Astrocyte (in vitro differentiated cells and primary cell): ENCODE measurements around the gene HACL1.

ENCODE experiments used
- CTCF ChIP-seq: IDR thresholded peaks from 2 replicates; pipeline ENCODE4 v1.5.1; 2011; ENCODE audit warnings: low read depth, mild to moderate bottlenecking, inconsistent platforms, low read length, moderate library complexity; ENCODE audit not compliant: insufficient read depth
- EZH2 ChIP-seq: IDR thresholded peaks from 2 replicates; pipeline ENCODE4 v1.6.1; 2012; ENCODE audit warnings: mild to moderate bottlenecking, low read length, inconsistent platforms; ENCODE audit not compliant: insufficient read depth

GRCh38 chr3:15578289-15578867 lies 23.0 kb downstream of the HACL1 start:
- TF ChIP-seq CTCF (no peak), EZH2 (no peak)
